SK-N-SH (cell line): ENCODE results near the gene ANKRD50. TPM values are rescaled to one million over a fixed set of nuclear protein-coding genes. Genes with fewer than 3 reads are reported as not detected.

ENCODE experiments used
- CTCF ChIA-PET: fragments of 300-600, 350-600 bp; formaldehyde crosslinking; extraction: SDS; loops from one replicate; lab custom pipeline; 2021; lab: Yijun Ruan, JAX
- POLR2A ChIA-PET: fragments of 350-600 bp; sonication (Branson Sonifier 250); formaldehyde crosslinking; extraction: SDS; loops from one replicate; lab custom pipeline; 2020; ENCODE audit warnings: antibody characterized with exemption, inconsistent platforms; lab: Yijun Ruan, JAX
- DNase-seq: peaks from one replicate; pipeline ENCODE4 v3.0.0; 2012
- H2AFZ ChIP-seq: fragments of 200-600 bp; sonication (generic); 2 replicates; pipeline ENCODE4 v1.8.1; 2016; ENCODE audit warnings: antibody characterized with exemption, mild to moderate bottlenecking, low read depth
- H3F3A ChIP-seq: fragments of 200-600 bp; sonication (generic); replicated peaks from 2 replicates; pipeline ENCODE3; 2016; ENCODE audit warnings: antibody characterized with exemption, mild to moderate bottlenecking; ENCODE audit not compliant: insufficient read depth
- H3K27ac ChIP-seq, 2 experiments: fragments of 200-500 bp in 1 of 2; fragments of 200-600 bp in 1 of 2; sonication (Bioruptor generic) in 1 of 2; sonication (generic), shearing (Covaris generic) in 1 of 2; 2 replicates each; pipeline versions ENCODE4 v1.5.1 to v1.6.1; 2014 to 2016; ENCODE audit warnings: low read depth in 2 of 2, inconsistent platforms in 1 of 2, low read length in 1 of 2, mild to moderate bottlenecking in 1 of 2, mixed read lengths in 1 of 2
- H3K27me3 ChIP-seq: fragments of 200-600 bp; sonication (generic), shearing (Covaris generic); 2 replicates; pipeline ENCODE4 v1.6.1; 2016; ENCODE audit warnings: mixed run types; ENCODE audit not compliant: insufficient read depth
- H3K36me3 ChIP-seq, 2 experiments: fragments of 200-500 bp in 1 of 2; fragments of 200-600 bp in 1 of 2; sonication (Bioruptor generic) in 1 of 2; sonication (generic) in 1 of 2; replicated peaks in 1 of 2; 2 replicates each; pipeline versions ENCODE3 to v1.5.1; 2014 to 2016; ENCODE audit warnings: low read length in 1 of 2, mild to moderate bottlenecking in 1 of 2; ENCODE audit not compliant: insufficient read depth in 2 of 2, control insufficient read depth in 1 of 2
- H3K4me1 ChIP-seq, 2 experiments: fragments of 200-500 bp in 1 of 2; fragments of 200-600 bp in 1 of 2; sonication (Bioruptor generic) in 1 of 2; sonication (generic), shearing (Covaris generic) in 1 of 2; 2 replicates each; pipeline versions ENCODE4 v1.5.1 to v1.6.1; 2014 to 2016; ENCODE audit warnings: low read depth in 1 of 2, low read length in 1 of 2, mixed run types in 1 of 2; ENCODE audit not compliant: insufficient read depth in 2 of 2, control insufficient read depth in 1 of 2
- H3K4me2 ChIP-seq: fragments of 200-600 bp; sonication (generic), shearing (Covaris generic); 2 replicates; pipeline ENCODE4 v1.6.1; 2017; ENCODE audit warnings: mixed run types
- H3K4me3 ChIP-seq, 2 experiments: fragments of 200-500 bp in 1 of 2; fragments of 200-600 bp in 1 of 2; sonication (Bioruptor generic) in 1 of 2; sonication (generic), shearing (Covaris generic) in 1 of 2; 2 replicates each; pipeline versions ENCODE4 v1.5.1 to v1.8.1; 2014 to 2016; ENCODE audit warnings: low read depth in 2 of 2, inconsistent platforms in 1 of 2, low read length in 1 of 2, mild to moderate bottlenecking in 1 of 2, mixed read lengths in 1 of 2, moderate library complexity in 1 of 2
- H3K79me2 ChIP-seq: fragments of 200-600 bp; sonication (generic); 2 replicates; pipeline ENCODE4 v1.8.1; 2017; ENCODE audit warnings: mild to moderate bottlenecking; ENCODE audit not compliant: insufficient read depth
- H3K9ac ChIP-seq: fragments of 200-600 bp; sonication (generic); 2 replicates; pipeline ENCODE4 v1.6.1; 2017; ENCODE audit warnings: mixed run types
- H3K9me2 ChIP-seq: fragments of 200-600 bp; sonication (generic); 2 replicates; pipeline ENCODE4 v1.6.1; 2017; ENCODE audit warnings: mixed run types
- H3K9me3 ChIP-seq: fragments of 200-600 bp; sonication (generic); 2 replicates; pipeline ENCODE4 v1.6.1; 2017; ENCODE audit warnings: mixed run types, mild to moderate bottlenecking, moderate library complexity
- H4K20me1 ChIP-seq: fragments of 200-600 bp; sonication (generic); 2 replicates; pipeline ENCODE4 v1.6.1; 2017; ENCODE audit warnings: mild to moderate bottlenecking, mixed run types; ENCODE audit not compliant: insufficient read depth
- CHD2 ChIP-seq: fragments of 150-350 bp; IDR thresholded peaks from 2 replicates; pipeline ENCODE4 v1.6.1; 2018; ENCODE audit warnings: low read length; ENCODE audit not compliant: partially characterized antibody
- ELF1 ChIP-seq: IDR thresholded peaks from 2 replicates; pipeline ENCODE4 v1.4.0; 2012
- EP300 ChIP-seq, 2 experiments: IDR thresholded peaks; 2 replicates each; pipeline versions ENCODE4 v1.4.0 to v1.6.1; 2012; ENCODE audit warnings: borderline replicate concordance in 1 of 2, low read depth in 1 of 2, low read length in 1 of 2
- EZH2phosphoT487 ChIP-seq: fragments of 200-600 bp; sonication (generic); IDR thresholded peaks from 2 replicates; pipeline ENCODE4 v1.6.1; 2017; ENCODE audit warnings: low read depth, mixed run types, mild to moderate bottlenecking, antibody characterized with exemption, moderate library complexity, borderline replicate concordance
- FOSL2 ChIP-seq: IDR thresholded peaks from 2 replicates; pipeline ENCODE4 v1.4.0; 2012; ENCODE audit warnings: low read depth, mild to moderate bottlenecking, moderate library complexity, borderline replicate concordance
- FOXJ3 ChIP-seq: sonication (generic); formaldehyde crosslinking; IDR thresholded peaks from 2 replicates; pipeline ENCODE4 v1.5.1; 2020; ENCODE audit warnings: mild to moderate bottlenecking, missing genetic modification reagents
- GABPA ChIP-seq: IDR thresholded peaks from 2 replicates; pipeline ENCODE4 v1.4.0; 2012; ENCODE audit warnings: low read depth, mild to moderate bottlenecking
- GATA2 ChIP-seq: sonication (generic); formaldehyde crosslinking; IDR thresholded peaks from 2 replicates; pipeline ENCODE4 v1.5.0; 2020; ENCODE audit warnings: mild to moderate bottlenecking, missing genetic modification reagents
- JUND ChIP-seq: IDR thresholded peaks from 2 replicates; pipeline ENCODE4 v1.4.0; 2012
- MXI1 ChIP-seq: IDR thresholded peaks from 2 replicates; pipeline ENCODE4 v1.6.1; 2012; ENCODE audit warnings: mild to moderate bottlenecking, low read depth, low read length, improper control_type of control experiment
- NFIC ChIP-seq: IDR thresholded peaks from 2 replicates; pipeline ENCODE4 v1.4.0; 2012; ENCODE audit warnings: borderline replicate concordance
- POLR2AphosphoS5 ChIP-seq: IDR thresholded peaks from 2 replicates; pipeline ENCODE4 v1.6.1; 2012; ENCODE audit warnings: low read depth, low read length
- RAD21 ChIP-seq: IDR thresholded peaks from 2 replicates; pipeline ENCODE4 v1.6.1; 2012; ENCODE audit warnings: mild to moderate bottlenecking, low read length
- RCOR1 ChIP-seq: fragments of 150-350 bp; IDR thresholded peaks from 2 replicates; pipeline ENCODE4 v1.6.1; 2017; ENCODE audit warnings: antibody characterized with exemption, low read length
- RFX5 ChIP-seq: IDR thresholded peaks from 2 replicates; pipeline ENCODE4 v1.6.1; 2012; ENCODE audit warnings: mild to moderate bottlenecking, improper control_type of control experiment, low read length
- RXRA ChIP-seq: IDR thresholded peaks from 2 replicates; pipeline ENCODE4 v1.4.0; 2012; ENCODE audit warnings: low read depth, mild to moderate bottlenecking, borderline replicate concordance
- SIN3A ChIP-seq: IDR thresholded peaks from 2 replicates; pipeline ENCODE4 v1.6.1; 2012; ENCODE audit warnings: low read depth, mild to moderate bottlenecking, low read length, moderate library complexity, borderline replicate concordance
- SMC3 ChIP-seq: IDR thresholded peaks from 2 replicates; pipeline ENCODE4 v1.6.1; 2012; ENCODE audit warnings: low read depth, low read length, improper control_type of control experiment
- TAF1 ChIP-seq: IDR thresholded peaks from 2 replicates; pipeline ENCODE4 v1.6.1; 2012; ENCODE audit warnings: low read depth, mild to moderate bottlenecking, low read length, moderate library complexity, borderline replicate concordance
- YY1 ChIP-seq: IDR thresholded peaks from 2 replicates; pipeline ENCODE4 v1.4.0; 2012; ENCODE audit warnings: low read depth, mild to moderate bottlenecking
- WGBS: methylation state at CpG from one replicate; pipeline ENCODE4 v1.1.6; 2017; ENCODE audit warnings: low lambda C conversion rate; 5-methylcytosine and 5-hydroxymethylcytosine counted together
- polyA plus RNA-seq, 3 experiments: library from polyadenylated mRNA; depleted of rRNA; stranded (reverse); fragments of >200 nt; gene quantifications; 2 replicates each; pipeline ENCODE4 v1.2.3, GENCODE V29; 2012
- TF ChIP-seq, protein P1 (sequence below): IDR thresholded peaks from 2 replicates; pipeline ENCODE4 v1.4.0; 2012; ENCODE audit warnings: low read depth
- TF ChIP-seq, protein P2 (sequence below): IDR thresholded peaks from 2 replicates; pipeline ENCODE4 v1.4.0; 2012; ENCODE audit warnings: low read depth, borderline replicate concordance
- TF ChIP-seq, protein P3 (sequence below): IDR thresholded peaks from 2 replicates; pipeline ENCODE4 v1.4.0; 2012; ENCODE audit warnings: low read depth, borderline replicate concordance
- TF ChIP-seq, protein P4 (sequence below): fragments of 150-350 bp; IDR thresholded peaks from 2 replicates; pipeline ENCODE4 v1.6.1; 2016; ENCODE audit warnings: mild to moderate bottlenecking, low read depth, low read length

ANKRD50 gene
- polyA plus RNA-seq, 1 of the 3 experiments (the other 2 are of a cell fraction): 13.5 TPM

DNA sequence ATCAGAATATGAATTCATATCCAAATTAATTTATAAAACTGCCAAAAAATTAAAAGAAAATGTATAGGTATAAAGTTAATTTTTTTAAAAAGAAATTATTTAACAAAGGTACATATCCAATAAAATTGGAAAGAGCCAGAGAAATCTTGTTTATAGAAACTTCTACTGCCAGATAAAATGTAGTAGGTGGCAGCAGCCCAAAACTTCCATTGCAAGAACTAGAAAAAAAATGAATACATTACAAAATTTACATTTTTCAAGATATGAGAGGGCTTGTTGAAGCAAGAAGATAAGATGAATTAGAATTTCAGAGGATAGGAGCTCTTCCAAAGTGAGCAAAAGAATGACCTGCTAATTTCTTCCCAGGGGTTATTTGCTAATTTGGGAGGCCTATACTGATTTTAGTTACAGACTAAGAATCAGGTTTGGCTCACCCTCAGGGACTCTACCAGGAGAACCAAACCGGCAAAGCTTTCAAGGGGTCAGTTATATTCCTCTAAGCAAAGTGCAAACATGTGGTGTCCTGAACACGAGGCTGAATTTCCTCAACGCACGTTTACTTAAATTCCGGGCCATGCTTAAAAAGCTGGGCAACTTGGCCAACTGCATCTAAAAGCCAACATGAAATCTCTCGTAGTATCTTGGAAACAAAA, 17.5 kb downstream of the ANKRD50 start:
- POLR2A ChIA-PET: no interaction called here
- no peaks in the 10 kb centered on the region; a peak in 1 of 4 replicates for H3K4me1 ChIP-seq
- WGBS: 97% methylated on average over 5 of the region's 6 CpGs

DNA sequence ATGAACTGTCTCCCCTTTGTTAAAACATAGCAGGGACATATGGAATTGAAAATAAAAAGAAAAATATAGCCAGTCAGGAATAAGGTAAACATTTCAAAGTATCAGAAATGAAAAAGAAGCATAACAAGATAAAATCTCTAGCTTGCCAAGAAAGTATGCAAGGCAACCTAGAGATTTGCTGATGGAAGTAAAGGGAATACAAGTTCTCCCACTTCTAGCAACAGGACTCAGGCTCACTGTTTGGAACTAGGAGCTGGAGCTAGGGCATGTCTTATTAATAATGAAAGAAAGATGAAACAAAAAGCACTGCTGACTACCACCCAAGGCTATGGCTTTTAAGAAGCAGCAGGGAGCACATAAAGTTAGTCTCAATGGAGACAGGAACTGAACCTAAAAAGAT, 18.2 kb downstream of the ANKRD50 start:
- Histone ChIP-seq H3K4me3 (no peak overlapping the region), H3K79me2 (peaks cover 100% of the 10 kb centered on the region)

More for the DNA sequence above, 17.5 kb downstream of the ANKRD50 start:
- Histone ChIP-seq H3K9me2 (no peaks in the 10 kb centered on the region), H3K4me3 (no peak overlapping the region), H3K9me3 (peaks cover 6% of the 10 kb centered on the region; the same call in 1 of the 2 replicates), H3F3A (peaks cover 18% of the 10 kb centered on the region), H3K9ac (no peak overlapping the region), H3K79me2 (peaks cover 100% of the 10 kb centered on the region), H2AFZ (no peak overlapping the region), H3K27ac (no peak overlapping the region), H3K27me3 (no peaks in the 10 kb centered on the region), H4K20me1 (peaks cover 28% of the 10 kb centered on the region), H3K4me2 (no peak overlapping the region), H3K36me3 (peaks cover 27 to 70% of the 10 kb centered on the region in 2 experiments)
- DNase-seq: no peak
- CTCF ChIA-PET: no interaction called here
- TF ChIP-seq FOXJ3 (no peak), CHD2 (no peak), EP300 (IDR thresholded peaks at IDR 0.05; ENCODE audit: borderline replicate concordance in 1 of 2, low read depth in 1 of 2, low read length in 1 of 2) (no peak), MXI1 (no peak), SMC3 (no peak), RXRA (no peak), RFX5 (no peak), TAF1 (no peak), RAD21 (no peak), POLR2AphosphoS5 (no peak), RCOR1 (no peak), GATA2 (CRISPR knock-in tag) (no peak), EZH2phosphoT487 (no peak)

More for the DNA sequence above, 18.2 kb downstream of the ANKRD50 start:
- no peak for DNase-seq
- Histone ChIP-seq H3K4me1 (no peaks in the 10 kb centered on the region; a peak in 1 of 4 replicates), H3K9me2 (no peaks in the 10 kb centered on the region), H3K9me3 (peaks cover 6% of the 10 kb centered on the region; the same call in 1 of the 2 replicates), H3K36me3 (peaks cover 28 to 70% of the 10 kb centered on the region in 2 experiments), H3K9ac (no peak overlapping the region), H4K20me1 (peaks cover 27% of the 10 kb centered on the region), H3K27me3 (no peaks in the 10 kb centered on the region), H3K4me2 (no peak overlapping the region), H2AFZ (no peak overlapping the region), H3K27ac (no peak overlapping the region), H3F3A (peaks cover 18% of the 10 kb centered on the region)
- CTCF ChIA-PET: no interaction called here
- TF ChIP-seq, protein P1, sequence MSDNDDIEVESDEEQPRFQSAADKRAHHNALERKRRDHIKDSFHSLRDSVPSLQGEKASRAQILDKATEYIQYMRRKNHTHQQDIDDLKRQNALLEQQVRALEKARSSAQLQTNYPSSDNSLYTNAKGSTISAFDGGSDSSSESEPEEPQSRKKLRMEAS: no peak
- TF ChIP-seq, protein P2, sequence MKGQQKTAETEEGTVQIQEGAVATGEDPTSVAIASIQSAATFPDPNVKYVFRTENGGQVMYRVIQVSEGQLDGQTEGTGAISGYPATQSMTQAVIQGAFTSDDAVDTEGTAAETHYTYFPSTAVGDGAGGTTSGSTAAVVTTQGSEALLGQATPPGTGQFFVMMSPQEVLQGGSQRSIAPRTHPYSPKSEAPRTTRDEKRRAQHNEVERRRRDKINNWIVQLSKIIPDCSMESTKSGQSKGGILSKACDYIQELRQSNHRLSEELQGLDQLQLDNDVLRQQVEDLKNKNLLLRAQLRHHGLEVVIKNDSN: no peak
- no peak for TF ChIP-seq RCOR1
- TF ChIP-seq, protein P3, sequence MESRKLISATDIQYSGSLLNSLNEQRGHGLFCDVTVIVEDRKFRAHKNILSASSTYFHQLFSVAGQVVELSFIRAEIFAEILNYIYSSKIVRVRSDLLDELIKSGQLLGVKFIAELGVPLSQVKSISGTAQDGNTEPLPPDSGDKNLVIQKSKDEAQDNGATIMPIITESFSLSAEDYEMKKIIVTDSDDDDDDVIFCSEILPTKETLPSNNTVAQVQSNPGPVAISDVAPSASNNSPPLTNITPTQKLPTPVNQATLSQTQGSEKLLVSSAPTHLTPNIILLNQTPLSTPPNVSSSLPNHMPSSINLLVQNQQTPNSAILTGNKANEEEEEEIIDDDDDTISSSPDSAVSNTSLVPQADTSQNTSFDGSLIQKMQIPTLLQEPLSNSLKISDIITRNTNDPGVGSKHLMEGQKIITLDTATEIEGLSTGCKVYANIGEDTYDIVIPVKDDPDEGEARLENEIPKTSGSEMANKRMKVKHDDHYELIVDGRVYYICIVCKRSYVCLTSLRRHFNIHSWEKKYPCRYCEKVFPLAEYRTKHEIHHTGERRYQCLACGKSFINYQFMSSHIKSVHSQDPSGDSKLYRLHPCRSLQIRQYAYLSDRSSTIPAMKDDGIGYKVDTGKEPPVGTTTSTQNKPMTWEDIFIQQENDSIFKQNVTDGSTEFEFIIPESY: no peak
- no peak for TF ChIP-seq RFX5
- TF ChIP-seq RXRA: no peak
- TF ChIP-seq GABPA: no peak
- no peak for TF ChIP-seq EP300 (IDR thresholded peaks at IDR 0.05; ENCODE audit: borderline replicate concordance in 1 of 2, low read depth in 1 of 2, low read length in 1 of 2)
- TF ChIP-seq, protein P4, sequence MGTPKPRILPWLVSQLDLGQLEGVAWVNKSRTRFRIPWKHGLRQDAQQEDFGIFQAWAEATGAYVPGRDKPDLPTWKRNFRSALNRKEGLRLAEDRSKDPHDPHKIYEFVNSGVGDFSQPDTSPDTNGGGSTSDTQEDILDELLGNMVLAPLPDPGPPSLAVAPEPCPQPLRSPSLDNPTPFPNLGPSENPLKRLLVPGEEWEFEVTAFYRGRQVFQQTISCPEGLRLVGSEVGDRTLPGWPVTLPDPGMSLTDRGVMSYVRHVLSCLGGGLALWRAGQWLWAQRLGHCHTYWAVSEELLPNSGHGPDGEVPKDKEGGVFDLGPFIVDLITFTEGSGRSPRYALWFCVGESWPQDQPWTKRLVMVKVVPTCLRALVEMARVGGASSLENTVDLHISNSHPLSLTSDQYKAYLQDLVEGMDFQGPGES: no peak
- TF ChIP-seq YY1: no peak
- no peak for TF ChIP-seq FOXJ3
- TF ChIP-seq CHD2: no peak
- TF ChIP-seq EZH2phosphoT487: no peak
- no peak for TF ChIP-seq ELF1
- no peak for TF ChIP-seq FOSL2
- TF ChIP-seq JUND: no peak
- TF ChIP-seq SIN3A: no peak
- TF ChIP-seq POLR2AphosphoS5: no peak
- no peak for TF ChIP-seq NFIC
- POLR2A ChIA-PET: no interaction called here
